Endometrial microvascular endothelial cells (primary cell): ENCODE data around the gene DDIT4. TPM values are rescaled to one million over a fixed set of nuclear protein-coding genes. Genes with fewer than 3 reads are reported as not detected.
"Not testable (repeated sequence)": the region's sequence is repeated elsewhere in the genome, so short reads cannot be mapped to it uniquely, and the experiment has no call there.

ENCODE experiments used
- in situ Hi-C: cut with HindIII; loops from 2 replicates; pipeline ENCODE4 v1.10.0; 2017; ENCODE audit warnings: low sequenced_read_pairs, low pct_unique_long_range_greater_than_20kb; ENCODE audit errors: inconsistent ontology term
- total RNA-seq: library from RNA; depleted of rRNA; stranded (reverse); fragments of >200 nt; gene quantifications from one replicate; pipeline ENCODE4 v1.2.3, GENCODE V29; 2015; ENCODE audit errors: inconsistent ontology term

The DDIT4 gene, protein sequence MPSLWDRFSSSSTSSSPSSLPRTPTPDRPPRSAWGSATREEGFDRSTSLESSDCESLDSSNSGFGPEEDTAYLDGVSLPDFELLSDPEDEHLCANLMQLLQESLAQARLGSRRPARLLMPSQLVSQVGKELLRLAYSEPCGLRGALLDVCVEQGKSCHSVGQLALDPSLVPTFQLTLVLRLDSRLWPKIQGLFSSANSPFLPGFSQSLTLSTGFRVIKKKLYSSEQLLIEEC
- 91.4 TPM for total RNA-seq

- in situ Hi-C loops: loop anchor here (10.0 kb wide), 1 partner anchor 51 kb away; no protein-coding TSS in a partner anchor
Measured at GRCh38 chr10:72273410-72274212, at the start of gene DDIT4. TSS of gene DDIT4 (plus strand) at chr10:72273924. CDS start at chr10:72274217, 293 bp downstream.

- in situ Hi-C loops: not testable (repeated sequence)
Measured at GRCh38 chr10:72224191-72224590, 49.5 kb upstream of the DDIT4 start.

DNA sequence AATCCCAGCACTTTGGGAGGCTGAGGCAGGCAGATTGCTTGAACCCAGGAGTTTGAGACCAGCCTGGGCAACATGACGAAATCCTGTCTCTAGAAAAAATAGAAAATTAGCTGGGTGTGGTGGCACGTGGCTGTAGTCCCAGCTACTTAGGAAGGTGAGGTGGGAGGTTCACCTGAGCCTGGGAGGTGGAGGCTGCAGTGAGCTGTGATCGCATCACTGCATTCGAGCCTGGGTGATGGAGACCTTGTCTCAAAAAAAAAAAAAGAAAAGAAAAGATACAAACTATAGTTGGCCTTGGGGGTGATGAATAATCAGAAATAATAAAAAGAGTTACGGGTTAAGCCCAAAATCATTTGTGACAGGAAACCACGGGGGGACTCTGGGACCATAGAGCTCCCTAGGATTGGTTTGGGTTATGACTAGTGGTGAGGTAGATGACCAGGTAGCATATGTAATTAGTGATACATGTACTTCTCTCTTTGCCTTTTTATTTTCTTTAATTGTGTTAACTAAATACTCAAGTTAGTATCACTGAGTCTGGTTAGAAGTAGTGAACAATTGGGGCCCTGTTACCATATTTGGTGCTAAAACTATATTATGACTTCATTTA lies 47.2 kb upstream of the DDIT4 start:
- in situ Hi-C loops: no loop called here

- in situ Hi-C loops: no loop called here
Measured at GRCh38 chr10:72227826-72228225, 45.9 kb upstream of the DDIT4 start.

GRCh38 chr10:72228318-72228751 lies 45.4 kb upstream of the DDIT4 start:
- in situ Hi-C loops: no loop called here

- in situ Hi-C loops: no loop called here
Measured at GRCh38 chr10:72229261-72230251, 44.2 kb upstream of the DDIT4 start.

GRCh38 chr10:72233621-72234020 lies 40.1 kb upstream of the DDIT4 start:
- in situ Hi-C loops: no loop called here

DNA sequence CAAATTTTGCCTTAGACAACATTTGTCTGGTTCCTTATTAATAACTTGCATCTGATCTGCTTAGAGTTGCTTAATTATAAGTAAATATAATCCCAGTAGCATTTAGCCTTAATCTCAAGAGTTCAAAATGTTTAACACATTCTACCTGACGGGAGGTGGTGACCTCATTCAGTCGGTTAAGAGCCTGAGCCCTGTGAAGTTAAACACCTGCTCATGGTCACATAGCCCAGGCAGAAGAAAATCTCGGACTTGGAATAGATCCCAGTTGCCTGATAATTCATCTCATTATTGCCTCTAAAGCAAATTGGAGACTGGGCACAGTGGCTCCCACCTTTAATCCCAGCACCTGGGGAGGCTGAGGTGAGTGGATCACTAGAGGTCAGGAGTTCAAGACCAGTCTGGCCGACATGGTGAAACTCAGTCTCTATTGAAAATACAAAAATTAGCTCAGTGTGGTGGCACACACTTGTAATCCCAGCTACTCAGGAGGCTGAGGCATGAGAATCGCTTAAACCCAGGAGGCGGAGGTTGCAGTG lies 39.1 kb upstream of the DDIT4 start:
- in situ Hi-C loops: no loop called here

DNA sequence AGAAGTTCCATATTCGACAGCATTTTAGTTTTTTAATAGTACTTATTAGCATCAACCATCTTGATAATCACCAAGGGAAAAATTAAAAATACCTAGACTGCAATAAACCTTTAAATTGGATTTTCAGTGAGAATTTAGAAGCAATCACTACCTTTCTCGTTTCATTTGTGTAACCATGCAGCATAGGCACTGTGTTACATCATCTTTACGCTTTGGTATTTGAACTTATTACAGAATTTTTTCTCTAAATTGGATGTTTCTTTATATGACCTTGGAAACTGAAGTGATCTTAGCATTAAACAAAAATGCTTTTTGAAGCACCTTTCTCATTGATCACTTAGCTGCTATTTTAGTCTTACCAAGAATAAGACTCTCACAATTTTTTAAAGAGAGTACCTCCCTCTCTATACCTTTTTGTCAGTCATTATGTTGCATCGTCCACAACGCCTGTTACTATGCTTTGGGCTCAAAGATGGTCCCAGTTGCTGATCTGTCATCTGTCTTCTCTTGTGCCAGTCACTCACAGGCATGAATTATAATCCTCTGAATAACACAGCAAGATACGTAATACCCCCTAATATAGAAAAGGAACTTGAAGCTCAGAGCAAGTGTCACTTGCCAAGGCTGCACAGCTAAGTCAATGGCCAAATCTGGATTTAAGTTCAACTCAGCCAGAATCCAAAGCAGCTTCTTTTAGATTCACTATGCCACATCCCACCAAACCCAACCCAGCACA lies 38.0 kb upstream of the DDIT4 start:
- in situ Hi-C loops: no loop called here

GRCh38 chr10:72238392-72239175 lies 35.1 kb upstream of the DDIT4 start:
- in situ Hi-C loops: no loop called here

GRCh38 chr10:72239409-72239808 lies 34.3 kb upstream of the DDIT4 start:
- in situ Hi-C loops: no loop called here

- in situ Hi-C loops: no loop called here
Measured at GRCh38 chr10:72240371-72240770, 33.4 kb upstream of the DDIT4 start.

DNA sequence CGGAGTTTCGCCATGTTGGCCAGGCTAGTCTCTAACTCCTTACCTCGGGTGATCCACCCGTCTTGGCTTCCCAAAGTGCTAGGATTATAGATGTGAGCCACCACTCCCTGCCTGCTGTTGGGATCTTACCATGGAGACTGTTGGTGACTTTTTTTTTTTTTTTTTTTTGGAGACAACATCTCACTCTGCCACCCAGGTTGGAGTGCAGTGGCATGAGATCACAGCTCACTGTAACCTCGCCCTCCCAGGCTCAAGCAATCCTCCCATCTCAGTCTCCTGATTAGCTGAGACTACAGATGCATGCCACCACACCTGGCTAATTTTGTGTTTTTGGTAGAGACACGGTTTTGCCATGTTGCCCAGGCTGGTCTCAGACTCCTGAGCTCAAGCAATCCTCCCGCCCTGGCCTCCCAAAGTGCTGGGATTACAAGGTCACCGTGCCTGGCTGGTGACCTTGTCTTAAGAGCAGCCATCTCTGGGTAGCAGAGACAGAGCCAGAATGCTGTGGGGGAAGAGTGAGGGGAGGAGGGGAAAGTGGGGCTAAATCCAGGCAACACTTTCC lies 32.0 kb upstream of the DDIT4 start:
- in situ Hi-C loops: no loop called here

- in situ Hi-C loops: no loop called here
Measured at GRCh38 chr10:72242675-72243074, 31.0 kb upstream of the DDIT4 start.

- in situ Hi-C loops: no loop called here
Measured at GRCh38 chr10:72243822-72244437, 29.8 kb upstream of the DDIT4 start.

DNA sequence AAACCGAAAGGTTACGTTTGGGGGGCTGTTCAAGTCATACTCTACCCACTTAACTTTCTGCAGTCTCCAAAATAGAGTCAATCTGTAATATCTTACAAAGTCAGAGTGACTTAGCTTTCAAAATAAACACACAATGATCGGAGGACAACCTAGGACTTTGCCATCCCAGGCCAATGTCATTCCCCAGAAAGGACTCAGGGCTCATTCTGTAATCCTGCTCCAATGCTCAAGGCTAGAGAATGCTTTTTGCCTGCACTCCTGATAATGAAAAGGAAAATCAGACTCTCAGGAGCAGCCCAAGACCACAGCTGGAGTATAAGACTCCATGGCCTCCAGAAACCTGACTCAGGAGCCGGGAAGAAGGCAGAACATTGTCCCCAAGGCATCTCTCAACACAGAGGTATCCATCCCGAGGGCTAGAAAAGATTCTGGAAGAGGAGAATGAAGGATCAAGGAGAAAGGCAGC lies 29.1 kb upstream of the DDIT4 start:
- in situ Hi-C loops: no loop called here
